IPS-18a (cell line): ENCODE data around the gene CEMIP.

Experiments used
- H3K27ac ChIP-seq: one replicate; pipeline ENCODE4 v1.5.1; 2013; ENCODE audit warnings: low read length
- H3K27me3 ChIP-seq: one replicate; pipeline ENCODE4 v1.6.1; 2013; ENCODE audit warnings: mild to moderate bottlenecking, low read length; ENCODE audit not compliant: control insufficient read depth, insufficient read depth
- H3K36me3 ChIP-seq: one replicate; pipeline ENCODE4 v1.6.1; 2013; ENCODE audit warnings: low read depth, low read length; ENCODE audit not compliant: control insufficient read depth
- H3K4me1 ChIP-seq: one replicate; pipeline ENCODE4 v1.6.1; 2013; ENCODE audit warnings: low read depth, low read length; ENCODE audit not compliant: control insufficient read depth
- H3K4me3 ChIP-seq: one replicate; pipeline ENCODE4 v1.5.1; 2013; ENCODE audit warnings: low read length
- H3K9ac ChIP-seq: one replicate; pipeline ENCODE4 v1.6.1; 2013; ENCODE audit warnings: mild to moderate bottlenecking, low read length, moderate library complexity
- H3K9me3 ChIP-seq: one replicate; pipeline ENCODE4 v1.6.1; 2013; ENCODE audit warnings: low read depth, low read length; ENCODE audit not compliant: control insufficient read depth

CEMIP gene

DNA sequence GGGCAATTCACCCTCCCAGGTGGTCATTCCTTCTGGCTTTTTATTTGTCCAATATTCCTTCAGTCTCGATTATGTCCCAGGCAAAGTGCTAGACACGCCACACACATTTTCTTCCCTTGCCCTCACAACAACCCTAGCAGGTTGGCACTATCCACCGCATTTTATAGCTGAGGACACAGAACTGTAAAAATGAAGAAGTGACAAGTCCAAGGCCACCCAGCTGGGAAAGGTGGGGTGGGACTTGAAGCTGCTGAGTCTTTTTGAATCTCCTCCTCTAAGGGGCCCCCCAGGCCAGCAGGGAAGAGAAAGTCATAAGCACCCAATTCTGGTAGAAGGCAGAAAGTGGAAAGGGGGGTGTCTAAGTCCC, 60.6 kb downstream of the CEMIP start:
- H3K9ac ChIP-seq = no peak overlapping the region
- no peaks in the 10 kb centered on the region for H3K4me1 ChIP-seq
- no peaks in the 10 kb centered on the region for H3K27me3 ChIP-seq
- H3K9me3 ChIP-seq = no peaks in the 10 kb centered on the region
- H3K4me3 ChIP-seq = no peak overlapping the region
- no peaks in the 10 kb centered on the region for H3K36me3 ChIP-seq
- H3K27ac ChIP-seq = no peak overlapping the region

- Histone ChIP-seq H3K4me1 (no peaks in the 10 kb centered on the region), H3K9ac (no peak overlapping the region), H3K4me3 (no peak overlapping the region), H3K27ac (no peak overlapping the region), H3K9me3 (no peaks in the 10 kb centered on the region), H3K36me3 (no peaks in the 10 kb centered on the region), H3K27me3 (no peaks in the 10 kb centered on the region)
Measured at GRCh38 chr15:80840182-80841130, 61.3 kb downstream of the CEMIP start.

DNA sequence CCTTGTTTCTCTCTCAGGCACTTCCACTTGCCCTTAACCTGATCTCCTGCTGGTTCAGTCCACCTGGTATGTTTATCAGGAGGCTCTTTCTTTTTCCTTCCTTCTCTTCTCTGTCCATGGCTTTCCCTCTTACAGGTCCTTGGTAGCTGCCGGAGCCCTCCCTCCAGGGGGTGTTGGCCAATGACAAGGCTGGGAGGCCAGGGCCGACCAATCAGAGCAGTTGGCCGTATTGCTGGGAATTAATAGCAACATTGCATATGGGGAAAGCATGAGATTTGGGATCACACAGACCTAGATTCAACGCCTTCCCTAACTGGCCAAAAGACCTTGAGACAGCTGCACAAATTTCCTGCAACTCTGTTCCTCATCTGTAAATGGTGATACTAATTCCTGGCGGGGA, 62.4 kb downstream of the CEMIP start:
- no peaks in the 10 kb centered on the region for H3K36me3 ChIP-seq
- H3K4me3 ChIP-seq = no peak overlapping the region
- H3K9me3 ChIP-seq = no peaks in the 10 kb centered on the region
- no peaks in the 10 kb centered on the region for H3K27me3 ChIP-seq
- H3K4me1 ChIP-seq = no peaks in the 10 kb centered on the region
- H3K27ac ChIP-seq = no peak overlapping the region
- no peak overlapping the region for H3K9ac ChIP-seq

- Histone ChIP-seq H3K27me3 (no peaks in the 10 kb centered on the region), H3K27ac (no peak overlapping the region), H3K36me3 (no peaks in the 10 kb centered on the region), H3K4me3 (no peak overlapping the region), H3K9ac (no peak overlapping the region), H3K9me3 (no peaks in the 10 kb centered on the region), H3K4me1 (no peaks in the 10 kb centered on the region)
Measured at GRCh38 chr15:80844011-80844732, 65.0 kb downstream of the CEMIP start.

DNA sequence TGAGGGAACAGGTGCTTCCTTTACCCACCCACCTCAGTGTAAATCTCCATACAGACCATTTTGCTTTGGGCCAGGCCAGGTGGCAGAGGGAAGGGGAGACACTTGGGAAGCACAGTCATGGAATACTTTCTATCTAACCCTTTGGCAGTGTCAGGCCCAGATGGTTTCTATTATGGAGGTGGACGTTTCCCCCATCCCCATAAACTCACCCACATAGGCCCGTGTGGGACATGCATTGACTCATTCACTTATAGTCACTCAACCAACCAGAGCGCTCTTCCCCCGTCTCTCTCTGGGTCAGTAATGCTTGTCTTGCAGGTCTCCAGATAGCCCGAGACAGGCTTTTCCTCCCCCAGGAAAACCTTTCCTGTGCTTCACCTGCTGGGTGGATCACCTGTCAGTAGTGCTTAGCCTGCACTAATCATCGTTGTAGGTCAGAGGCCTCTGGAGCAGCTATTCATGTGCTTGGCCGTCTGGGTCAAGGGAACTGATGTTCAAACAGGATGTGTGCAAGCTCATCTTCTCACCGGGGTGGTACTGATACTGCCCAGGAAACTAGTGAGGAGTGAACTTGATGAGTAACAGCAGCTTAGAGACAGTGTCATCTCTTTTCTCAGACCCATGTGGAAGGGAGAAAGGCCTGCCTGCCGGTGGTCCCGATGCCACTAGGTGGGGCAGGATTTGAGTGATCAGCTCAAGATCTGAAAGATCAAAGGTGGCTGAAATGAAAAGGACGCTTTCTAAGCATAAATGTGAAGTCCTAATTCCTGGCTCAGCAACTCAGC, 67.1 kb downstream of the CEMIP start:
- H3K27ac ChIP-seq = no peak overlapping the region
- no peaks in the 10 kb centered on the region for H3K4me1 ChIP-seq
- no peaks in the 10 kb centered on the region for H3K36me3 ChIP-seq

DNA sequence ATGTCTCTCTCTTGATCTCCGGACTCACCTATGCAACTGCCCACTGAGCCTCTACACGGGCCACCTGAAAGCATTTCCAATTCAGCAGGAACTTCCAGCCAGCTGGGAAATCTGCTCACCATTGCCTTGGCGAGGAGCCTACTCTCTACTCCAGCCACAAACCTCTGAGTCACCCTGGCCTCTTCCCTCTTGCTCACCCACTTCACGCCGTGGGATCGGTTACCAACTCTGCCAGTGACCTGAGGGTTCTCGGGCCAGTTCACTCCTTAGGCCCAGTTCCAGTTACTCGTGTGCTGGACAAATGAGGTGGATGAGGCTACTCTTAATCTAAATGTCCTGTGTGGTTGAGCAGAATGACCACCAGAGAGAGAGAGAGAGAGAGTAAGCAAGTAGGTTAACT, 70.1 kb downstream of the CEMIP start:
- H3K9ac ChIP-seq = no peak overlapping the region
- no peak overlapping the region for H3K27ac ChIP-seq
- H3K4me3 ChIP-seq = no peak overlapping the region
- no peaks in the 10 kb centered on the region for H3K36me3 ChIP-seq
- H3K9me3 ChIP-seq = no peaks in the 10 kb centered on the region
- H3K4me1 ChIP-seq = no peaks in the 10 kb centered on the region
- H3K27me3 ChIP-seq = no peaks in the 10 kb centered on the region

More for the DNA sequence above, 67.1 kb downstream of the CEMIP start:
- Histone ChIP-seq H3K27me3 (no peaks in the 10 kb centered on the region), H3K4me3 (no peak overlapping the region), H3K9me3 (no peaks in the 10 kb centered on the region), H3K9ac (no peak overlapping the region)

- Histone ChIP-seq H3K9me3 (no peaks in the 10 kb centered on the region), H3K4me1 (no peaks in the 10 kb centered on the region), H3K4me3 (no peak overlapping the region), H3K9ac (no peak overlapping the region), H3K36me3 (no peaks in the 10 kb centered on the region), H3K27me3 (no peaks in the 10 kb centered on the region), H3K27ac (no peak overlapping the region)
Measured at GRCh38 chr15:80850941-80851451, 71.8 kb downstream of the CEMIP start.

- H3K4me1 ChIP-seq = peaks cover 4% of the 10 kb centered on the region
- H3K9me3 ChIP-seq = no peaks in the 10 kb centered on the region
- no peak overlapping the region for H3K4me3 ChIP-seq
- H3K36me3 ChIP-seq = no peaks in the 10 kb centered on the region
- H3K27ac ChIP-seq = no peak overlapping the region
- H3K27me3 ChIP-seq = no peaks in the 10 kb centered on the region
- H3K9ac ChIP-seq = no peak overlapping the region
Measured at GRCh38 chr15:80852676-80853075, 73.5 kb downstream of the CEMIP start.

- Histone ChIP-seq H3K36me3 (no peaks in the 10 kb centered on the region), H3K4me1 (peaks cover 4% of the 10 kb centered on the region), H3K27ac (no peak overlapping the region)
Measured at GRCh38 chr15:80854104-80854503, 74.9 kb downstream of the CEMIP start.

DNA sequence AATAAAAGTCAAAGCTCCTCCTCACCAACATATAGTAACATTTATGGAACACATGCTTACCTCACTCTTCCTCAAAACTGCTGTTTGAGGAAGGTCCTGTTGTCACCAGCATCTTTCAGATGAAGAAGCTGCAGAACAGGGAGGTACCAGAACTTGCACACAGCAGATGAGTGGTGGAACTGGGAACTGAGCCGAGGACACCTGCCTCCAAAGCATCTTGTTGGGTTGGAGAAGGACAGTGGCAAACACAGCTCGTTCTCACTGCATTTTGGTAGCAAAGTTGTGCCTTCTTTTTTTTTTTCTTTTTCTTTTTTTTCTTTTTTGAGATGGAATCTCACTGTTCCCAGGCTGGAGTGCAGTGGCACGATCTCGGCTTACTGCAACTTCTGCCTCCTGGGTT, 76.0 kb downstream of the CEMIP start:
- Histone ChIP-seq H3K4me1 (peaks cover 4% of the 10 kb centered on the region), H3K27me3 (no peaks in the 10 kb centered on the region), H3K4me3 (no peak overlapping the region), H3K9me3 (no peaks in the 10 kb centered on the region), H3K36me3 (no peaks in the 10 kb centered on the region), H3K27ac (no peak overlapping the region), H3K9ac (no peak overlapping the region)

More at GRCh38 chr15:80854104-80854503, 74.9 kb downstream of the CEMIP start:
- H3K27me3 ChIP-seq = no peaks in the 10 kb centered on the region
- H3K9ac ChIP-seq = no peak overlapping the region
- no peak overlapping the region for H3K4me3 ChIP-seq
- H3K9me3 ChIP-seq = no peaks in the 10 kb centered on the region

GRCh38 chr15:80856400-80856799, 77.2 kb downstream of the CEMIP start:
- Histone ChIP-seq H3K4me1 (peaks cover 4% of the 10 kb centered on the region), H3K9ac (no peak overlapping the region), H3K36me3 (no peaks in the 10 kb centered on the region), H3K27ac (no peak overlapping the region), H3K4me3 (no peak overlapping the region), H3K9me3 (no peaks in the 10 kb centered on the region), H3K27me3 (no peaks in the 10 kb centered on the region)
